ENCODE data around the gene SH3GL1. TPM values are rescaled to one million over a fixed set of nuclear protein-coding genes. Genes with fewer than 3 reads are reported as not detected.

Gene SH3GL1
- total and polyA plus RNA-seq, 12 donors, result 13.1 to 41.8 (median 18.0) TPM

GRCh38 chr19:4366666-4367335 lies 33.5 kb downstream of the SH3GL1 start:
- peaks cover 26 to 51% (median 45%) of the 10 kb centered on the region in 9 donors for H3K4me1 ChIP-seq

GRCh38 chr19:4365791-4366665 lies 34.3 kb downstream of the SH3GL1 start:
- H3K27ac ChIP-seq, result no peak overlapping the region
- WGBS, 2 donors, result 93 to 94% methylated on average over 19 of the region's 19 CpGs
- no peak for TF ChIP-seq CTCF (IDR thresholded peaks at IDR 0.05)

More at GRCh38 chr19:4366666-4367335, 33.5 kb downstream of the SH3GL1 start:
- intact Hi-C loops (cut with DNase I), result no loop called here
- no peak for TF ChIP-seq CTCF (IDR thresholded peaks at IDR 0.05)
- DNase-seq (no peak), ATAC-seq (no peak)
- 90 to 91% methylated on average over 16 of the region's 16 CpGs for WGBS, 2 donors
- no peaks in the 10 kb centered on the region for H3K9me3 ChIP-seq
- peaks cover 1 to 66% (median 38%) of the 10 kb centered on the region in 9 donors for H3K36me3 ChIP-seq
- H3K27me3 ChIP-seq, result no peaks in the 10 kb centered on the region
- no peak overlapping the region for H3K27ac ChIP-seq
- no peak overlapping the region for H3K4me3 ChIP-seq

GRCh38 chr19:4365341-4365740 lies 35.0 kb downstream of the SH3GL1 start:
- TF ChIP-seq CTCF (IDR thresholded peaks at IDR 0.05), result no peak
- Histone ChIP-seq H3K4me1 (peaks cover 23 to 37% (median 31%) of the 10 kb centered on the region in 9 donors), H3K4me3 (no peak overlapping the region), H3K27me3 (no peaks in the 10 kb centered on the region), H3K9me3 (no peaks in the 10 kb centered on the region), H3K36me3 (peaks cover 6 to 73% (median 45%) of the 10 kb centered on the region in 9 donors), H3K27ac (no peak overlapping the region)
- WGBS, 2 donors, result 85 to 90% methylated on average over 16 of the region's 16 CpGs
- intact Hi-C loops (cut with DNase I), result no loop called here
- ATAC-seq, result no peak
- DNase-seq, result no peak

More at GRCh38 chr19:4365791-4366665, 34.3 kb downstream of the SH3GL1 start:
- Histone ChIP-seq H3K27me3 (no peaks in the 10 kb centered on the region), H3K9me3 (no peaks in the 10 kb centered on the region), H3K36me3 (peaks cover 6 to 67% (median 45%) of the 10 kb centered on the region in 9 donors), H3K4me3 (no peak overlapping the region), H3K4me1 (peaks cover 26 to 44% (median 37%) of the 10 kb centered on the region in 9 donors)
- DNase-seq, result no peak
- intact Hi-C loops (cut with DNase I), result no loop called here
- ATAC-seq, result no peak

- 95% methylated on average over 25 to 26 of the region's 26 CpGs for WGBS, 2 donors
- Histone ChIP-seq H3K27me3 (no peaks in the 10 kb centered on the region), H3K36me3 (peaks cover 6 to 89% (median 45%) of the 10 kb centered on the region in 9 donors), H3K9me3 (no peaks in the 10 kb centered on the region), H3K4me3 (no peak overlapping the region), H3K4me1 (peaks cover 9 to 21% (median 15%) of the 10 kb centered on the region in 9 donors), H3K27ac (no peak overlapping the region)
- intact Hi-C loops (cut with DNase I), result no loop called here
- DNase-seq (no peak), ATAC-seq (no peak)
- TF ChIP-seq CTCF (IDR thresholded peaks at IDR 0.05), result no peak
Measured at GRCh38 chr19:4363571-4364304, 36.6 kb downstream of the SH3GL1 start.

All from heart right ventricle (tissue), 16 donors.